UCSD-AML1 (cell line): Measurements from ENCODE around the gene PIAS4.

Experiments used
- DNase-seq: peaks from one replicate; lab custom pipeline; 2025; ENCODE audit not compliant: unreplicated experiment; lab: John Stamatoyannopoulos, UW

Gene PIAS4

DNA sequence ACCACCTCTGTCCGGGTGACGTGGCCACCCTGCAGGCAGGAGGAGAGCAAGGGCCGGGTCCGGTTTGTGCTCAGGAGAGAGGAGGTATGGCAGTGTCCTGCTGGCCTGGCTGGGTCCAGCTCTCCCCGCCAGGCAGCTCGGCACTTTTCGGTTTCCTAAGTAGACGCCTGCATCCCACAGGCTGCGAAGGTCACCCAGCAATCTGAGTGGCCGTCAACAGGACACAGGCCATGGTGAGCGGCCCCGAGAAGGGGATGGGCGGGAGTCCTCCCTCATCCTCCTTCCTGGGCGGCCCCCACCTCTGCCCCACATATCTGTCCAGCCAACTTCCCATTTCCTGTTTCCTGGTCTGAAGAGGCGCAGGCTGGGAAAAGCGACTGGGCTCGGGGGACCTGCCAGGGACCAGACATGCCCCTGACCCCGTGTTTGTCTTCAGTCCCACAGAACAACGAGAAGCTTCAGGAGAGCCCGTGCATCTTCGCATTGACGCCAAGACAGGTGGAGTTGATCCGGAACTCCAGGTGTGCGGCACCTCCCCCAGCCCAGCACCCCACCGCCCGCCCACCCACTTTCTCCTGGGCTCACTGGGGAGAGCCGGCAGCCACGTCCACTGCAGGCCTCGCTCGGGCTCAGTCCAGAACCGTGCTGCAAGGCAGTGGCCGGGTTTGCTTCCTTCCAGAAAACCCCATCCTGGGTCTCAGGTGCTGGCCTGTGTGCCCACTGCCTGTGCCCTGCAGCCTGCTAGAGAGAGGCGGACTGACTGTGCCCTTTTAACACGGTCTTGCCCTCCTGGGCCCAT lies 16.3 kb downstream of the PIAS4 start:
- no peak for DNase-seq

DNA sequence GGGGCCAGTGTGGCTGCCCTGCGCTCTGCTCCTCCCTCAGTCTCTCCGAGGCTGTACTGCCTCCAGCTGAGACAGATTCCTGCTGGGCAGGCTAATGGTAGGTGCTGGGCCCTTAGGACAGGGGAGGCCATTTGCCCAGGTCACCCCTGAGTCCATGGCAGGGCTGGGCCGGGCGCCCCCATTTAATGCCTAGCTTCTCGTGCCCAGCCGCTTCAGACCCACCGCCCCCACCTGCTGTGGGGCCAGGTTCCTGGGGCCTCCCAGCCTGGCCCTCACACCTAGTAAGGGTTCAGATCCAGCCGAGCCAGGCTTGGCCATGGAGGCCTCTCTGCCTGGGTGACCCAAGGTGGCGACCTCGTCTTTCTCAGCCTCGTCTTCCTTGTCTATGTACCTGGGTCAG lies 17.8 kb downstream of the PIAS4 start:
- no peak for DNase-seq

DNA sequence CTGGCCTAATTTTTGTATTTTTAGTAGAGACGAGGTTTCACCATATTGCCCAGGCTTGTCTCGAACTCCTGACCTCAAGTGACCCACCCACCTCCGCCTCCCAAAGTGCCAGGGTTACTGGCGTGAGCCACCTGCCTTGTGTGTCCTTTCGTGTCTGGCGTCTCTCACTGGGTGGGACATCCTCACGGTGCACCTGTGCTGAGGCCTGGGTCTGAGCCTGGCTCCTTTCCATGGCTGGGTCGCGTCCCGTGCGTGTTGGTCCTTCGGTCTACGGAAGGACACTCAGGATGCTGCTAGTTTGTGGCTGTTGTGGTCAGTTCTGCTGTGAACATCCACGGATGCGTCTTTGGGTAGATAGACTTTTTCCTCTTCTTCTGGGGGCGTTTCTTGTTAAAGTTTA lies 19.6 kb downstream of the PIAS4 start:
- DNase-seq = no peak

DNA sequence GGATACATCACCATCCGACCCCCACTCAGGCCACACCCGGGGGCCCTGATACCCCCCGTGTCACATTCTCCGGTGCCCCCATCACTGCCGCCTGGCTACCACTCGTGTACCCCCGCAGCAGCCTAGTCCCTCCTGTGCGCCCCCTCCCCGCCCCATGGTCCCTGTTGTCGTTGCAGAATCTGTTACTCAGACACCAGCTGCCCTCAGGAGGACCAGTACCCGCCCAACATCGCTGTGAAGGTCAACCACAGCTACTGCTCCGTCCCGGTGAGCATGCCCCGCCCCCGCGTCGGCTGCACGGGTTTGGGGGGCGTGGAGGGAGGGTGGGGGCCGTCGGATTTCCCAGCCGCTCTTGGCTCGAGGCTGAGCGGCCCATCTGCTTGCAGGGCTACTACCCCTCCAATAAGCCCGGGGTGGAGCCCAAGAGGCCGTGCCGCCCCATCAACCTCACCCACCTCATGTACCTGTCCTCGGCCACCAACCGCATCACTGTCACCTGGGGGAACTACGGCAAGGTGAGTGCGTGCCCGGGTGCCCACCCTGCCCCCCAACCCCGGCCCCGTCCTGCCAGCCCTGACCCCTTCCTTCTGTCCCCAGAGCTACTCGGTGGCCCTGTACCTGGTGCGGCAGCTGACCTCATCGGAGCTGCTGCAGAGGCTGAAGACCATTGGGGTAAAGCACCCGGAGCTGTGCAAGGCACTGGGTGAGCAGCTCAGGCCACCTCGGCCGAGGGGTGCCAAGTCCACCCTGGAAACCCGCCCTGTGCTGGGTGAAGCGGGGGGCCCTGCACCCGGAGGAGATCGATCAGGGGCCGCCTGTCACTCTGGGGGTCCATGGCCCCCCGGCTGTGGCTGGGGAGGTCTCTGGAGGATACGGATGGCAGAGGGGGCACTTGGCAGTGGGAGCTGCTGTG lies 21.1 kb downstream of the PIAS4 start:
- no peak for DNase-seq

DNA sequence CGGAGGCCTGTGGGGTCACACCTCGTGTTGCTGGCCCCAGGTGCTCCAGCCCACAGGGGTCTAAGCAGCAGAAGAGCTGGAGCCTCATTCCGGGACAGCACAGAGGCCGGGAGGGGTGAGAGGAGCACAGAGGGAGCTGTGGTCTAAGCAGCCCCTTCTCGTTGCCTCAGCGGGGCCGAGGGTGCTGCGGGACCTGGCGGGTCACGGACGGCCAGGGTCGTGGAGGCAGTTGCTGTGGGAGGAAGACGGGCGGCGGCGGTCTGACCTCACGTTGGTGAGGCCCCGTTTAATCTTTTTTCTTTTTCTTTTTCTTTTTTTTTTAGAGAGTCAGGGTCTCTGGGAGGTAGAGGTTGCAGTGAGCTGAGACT lies 21.7 kb downstream of the PIAS4 start:
- no peak for DNase-seq

DNA sequence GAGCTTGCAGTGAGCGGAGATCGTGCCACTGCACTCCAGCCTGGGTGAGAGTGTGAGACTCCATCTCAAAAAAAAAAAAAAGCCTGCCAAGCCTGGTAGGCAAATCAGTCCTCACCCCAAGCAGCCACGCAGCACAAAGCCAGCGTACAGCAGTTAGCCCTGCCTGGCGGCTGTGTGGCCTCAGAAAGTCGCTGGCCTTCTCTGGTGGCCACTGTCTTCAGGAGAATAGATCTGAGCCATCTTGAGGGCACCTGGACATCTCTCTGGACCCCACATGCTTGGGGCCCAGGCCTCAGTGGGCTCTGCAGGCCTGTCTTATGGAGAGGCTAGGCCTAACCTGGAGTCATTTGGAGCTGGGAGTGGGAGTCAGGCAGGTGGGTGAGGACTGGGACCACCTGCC lies 23.0 kb downstream of the PIAS4 start:
- DNase-seq = no peak

DNA sequence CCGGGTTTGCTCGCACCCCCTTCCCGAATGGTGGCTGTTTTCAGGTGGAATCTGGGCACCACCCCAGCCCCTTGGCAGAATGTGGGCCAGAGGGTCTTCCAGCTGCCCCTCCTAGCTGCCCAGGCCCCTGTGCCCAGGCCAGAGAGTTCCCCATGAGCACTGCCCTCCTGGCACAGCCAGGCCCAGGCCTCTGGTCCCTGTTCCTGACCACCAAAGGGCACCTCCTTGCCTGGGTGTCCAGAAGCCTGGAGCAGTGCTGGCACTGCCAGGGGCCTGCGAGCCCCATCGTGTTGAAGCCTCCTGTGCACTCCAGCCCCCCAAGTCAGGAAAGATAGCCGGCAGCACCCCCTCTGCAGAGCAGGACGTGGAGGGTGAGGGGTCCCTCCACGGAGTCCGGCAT lies 23.4 kb downstream of the PIAS4 start:
- no peak for DNase-seq

DNA sequence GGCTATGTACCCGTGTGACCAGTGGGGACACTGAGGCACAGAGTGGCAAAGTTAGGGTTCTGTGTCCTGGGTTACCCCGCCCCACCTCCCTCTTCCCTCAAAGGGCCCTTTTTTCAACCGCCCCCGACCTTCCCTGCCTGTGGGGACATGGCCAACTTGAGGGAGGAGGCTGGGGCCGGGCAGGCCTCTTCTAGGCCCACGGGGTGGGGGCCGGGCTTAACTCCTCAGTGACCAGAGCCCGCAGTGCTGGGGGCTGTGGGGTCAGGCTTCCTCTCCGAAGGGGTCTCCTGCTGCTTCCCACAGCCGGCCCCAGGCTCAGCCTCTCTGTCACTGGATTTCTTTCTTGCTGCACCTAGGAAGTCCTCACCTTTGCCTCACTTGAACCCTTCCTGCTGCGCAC lies 23.9 kb downstream of the PIAS4 start:
- no peak for DNase-seq

DNA sequence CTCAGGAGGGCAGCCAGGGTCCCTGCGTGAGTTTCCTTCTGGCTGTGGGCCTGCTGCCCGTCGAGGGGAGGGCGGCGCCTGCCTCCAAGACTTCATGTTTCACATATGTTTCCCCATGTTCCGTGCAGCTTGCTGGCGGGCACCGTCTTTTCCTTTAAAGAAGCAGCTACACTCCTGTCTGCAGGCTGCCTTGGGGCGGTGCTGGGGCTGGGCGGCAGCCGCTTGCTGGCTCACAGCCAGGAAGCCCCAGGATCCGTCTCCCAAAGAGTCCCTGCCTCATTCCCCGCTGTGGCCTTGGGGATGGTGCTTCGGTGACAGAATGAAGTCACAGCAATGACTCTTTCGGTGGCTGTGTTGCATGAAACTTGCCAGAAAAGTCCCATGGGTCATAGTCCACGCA lies 24.9 kb downstream of the PIAS4 start:
- no peak for DNase-seq

DNA sequence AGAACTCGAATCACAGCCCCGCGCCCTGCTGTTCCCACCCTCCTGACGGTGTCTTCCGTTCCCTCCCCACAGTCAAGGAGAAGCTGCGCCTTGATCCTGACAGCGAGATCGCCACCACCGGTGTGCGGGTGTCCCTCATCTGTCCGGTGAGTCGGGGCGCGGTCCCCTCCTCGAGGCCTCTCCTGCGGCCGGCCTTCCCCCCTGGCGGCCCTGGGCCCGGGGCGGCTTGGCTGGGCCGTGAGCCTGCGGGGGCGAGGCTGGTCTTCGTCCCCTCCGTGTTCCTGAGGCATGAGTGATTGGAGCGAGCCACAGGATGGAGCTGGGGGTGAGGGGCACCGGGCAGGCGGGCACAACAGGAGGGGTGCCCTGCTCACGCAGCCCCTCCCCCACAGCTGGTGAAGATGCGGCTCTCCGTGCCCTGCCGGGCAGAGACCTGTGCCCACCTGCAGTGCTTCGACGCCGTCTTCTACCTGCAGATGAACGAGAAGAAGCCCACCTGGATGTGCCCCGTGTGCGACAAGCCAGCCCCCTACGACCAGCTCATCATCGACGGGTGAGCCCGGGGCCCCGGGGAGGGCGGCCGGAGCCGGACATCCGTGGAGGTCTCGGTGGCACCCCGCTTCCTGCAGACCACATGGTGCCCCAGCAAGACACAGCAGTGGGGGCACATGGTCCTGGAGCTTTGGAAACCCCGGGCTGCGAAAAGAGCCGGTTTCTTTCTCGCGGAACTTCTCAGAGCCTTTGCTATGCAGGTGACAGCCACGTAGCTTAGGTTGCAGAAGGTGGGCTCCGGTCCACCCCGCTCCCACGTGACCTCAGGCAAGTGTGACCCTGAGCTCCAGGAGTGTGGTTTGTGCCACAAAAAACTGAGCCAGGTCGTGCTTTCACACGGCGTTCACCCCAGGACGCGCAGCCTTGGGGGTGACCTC lies 25.8 kb downstream of the PIAS4 start:
- DNase-seq = no peak

DNA sequence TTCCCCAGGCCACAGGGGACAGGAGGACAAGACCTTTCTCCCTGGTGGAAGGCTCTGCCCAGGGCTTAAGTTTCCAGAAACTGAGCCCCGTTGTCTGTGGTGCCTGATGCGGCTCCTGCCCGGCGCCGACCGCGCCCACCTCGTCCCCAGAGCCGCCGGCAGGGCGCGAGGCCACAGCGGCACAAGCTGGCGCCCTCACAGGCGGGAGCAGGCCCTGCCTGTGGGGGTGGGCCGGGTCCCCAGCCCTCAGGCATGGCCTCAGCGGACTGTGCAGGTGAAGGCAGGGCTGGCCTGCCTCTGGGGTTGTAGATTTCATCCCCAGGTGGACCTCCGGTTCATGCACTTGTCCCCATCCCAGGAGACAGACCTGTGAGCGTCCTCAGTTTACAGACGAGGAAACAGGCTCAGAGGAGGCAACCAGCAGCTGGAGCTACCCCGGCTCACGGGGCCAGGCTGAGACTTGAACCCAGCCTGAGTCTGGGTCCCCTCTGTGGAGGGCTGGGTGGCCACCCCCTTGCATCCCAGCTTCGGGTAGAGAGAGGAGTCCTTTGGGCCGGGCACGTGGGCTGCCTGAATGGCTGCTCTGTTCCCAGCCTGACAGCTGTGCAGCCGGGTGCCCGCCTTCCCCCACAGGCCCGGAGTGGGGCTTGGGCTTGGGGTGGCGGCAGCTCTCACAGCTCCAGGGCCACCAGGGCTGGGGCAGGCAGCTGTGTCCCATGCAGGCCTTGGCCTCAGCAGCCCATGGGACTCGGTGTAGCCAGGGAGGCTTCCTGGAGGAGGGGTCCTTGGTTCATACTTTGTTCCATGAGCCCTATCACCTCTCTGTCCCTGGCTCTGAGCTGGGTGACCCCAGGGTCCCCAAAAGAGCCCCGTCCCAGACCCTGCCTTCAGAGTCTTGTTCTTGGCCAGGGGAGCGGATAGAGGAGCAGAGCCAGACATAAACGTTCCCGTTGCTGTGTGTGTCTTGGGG lies 26.8 kb downstream of the PIAS4 start:
- no peak for DNase-seq

DNA sequence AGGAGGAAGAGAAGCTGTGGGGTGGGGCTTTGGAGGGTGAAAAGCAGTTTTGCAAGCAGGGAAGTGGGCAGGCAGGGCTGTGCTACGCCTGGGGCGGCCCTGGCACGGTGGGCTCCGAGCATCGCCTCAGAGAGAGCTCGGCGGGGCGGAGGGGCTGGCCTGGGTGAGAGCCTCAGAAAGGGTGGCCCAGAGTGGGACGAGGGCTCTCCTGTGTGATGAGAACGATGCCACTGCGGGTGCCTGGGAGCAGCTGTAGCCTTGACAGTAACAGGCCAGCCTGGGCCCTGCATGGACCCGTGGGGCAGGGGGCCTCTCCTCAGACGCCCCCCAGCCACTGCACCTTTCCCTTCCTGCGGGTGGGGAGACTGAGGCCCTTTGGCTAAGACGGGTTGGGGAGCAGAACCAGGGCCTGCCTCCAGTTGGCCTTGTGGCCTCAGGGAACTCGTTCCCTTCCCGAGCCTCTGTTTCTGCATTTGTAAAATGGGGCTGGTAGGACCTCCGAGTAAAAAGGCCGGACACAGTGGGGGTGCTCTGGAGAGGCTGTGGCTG lies 27.6 kb downstream of the PIAS4 start:
- DNase-seq = no peak

DNA sequence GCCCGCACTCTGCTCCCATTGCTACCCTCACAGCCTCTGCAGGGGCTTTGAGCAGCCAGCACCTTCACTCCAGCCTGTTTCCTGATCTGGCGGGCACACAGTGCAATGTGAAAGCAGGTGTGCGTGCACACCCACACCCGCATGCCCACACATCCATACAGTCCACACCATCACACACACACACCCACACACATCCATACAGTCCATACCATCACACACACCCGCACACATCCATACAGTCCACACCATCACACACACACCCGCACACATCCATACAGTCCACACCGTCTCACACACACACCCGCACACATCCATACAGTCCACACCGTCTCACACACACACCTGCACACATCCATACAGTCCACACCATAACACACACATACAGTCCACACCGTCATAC lies 28.0 kb downstream of the PIAS4 start:
- DNase-seq = no peak

DNA sequence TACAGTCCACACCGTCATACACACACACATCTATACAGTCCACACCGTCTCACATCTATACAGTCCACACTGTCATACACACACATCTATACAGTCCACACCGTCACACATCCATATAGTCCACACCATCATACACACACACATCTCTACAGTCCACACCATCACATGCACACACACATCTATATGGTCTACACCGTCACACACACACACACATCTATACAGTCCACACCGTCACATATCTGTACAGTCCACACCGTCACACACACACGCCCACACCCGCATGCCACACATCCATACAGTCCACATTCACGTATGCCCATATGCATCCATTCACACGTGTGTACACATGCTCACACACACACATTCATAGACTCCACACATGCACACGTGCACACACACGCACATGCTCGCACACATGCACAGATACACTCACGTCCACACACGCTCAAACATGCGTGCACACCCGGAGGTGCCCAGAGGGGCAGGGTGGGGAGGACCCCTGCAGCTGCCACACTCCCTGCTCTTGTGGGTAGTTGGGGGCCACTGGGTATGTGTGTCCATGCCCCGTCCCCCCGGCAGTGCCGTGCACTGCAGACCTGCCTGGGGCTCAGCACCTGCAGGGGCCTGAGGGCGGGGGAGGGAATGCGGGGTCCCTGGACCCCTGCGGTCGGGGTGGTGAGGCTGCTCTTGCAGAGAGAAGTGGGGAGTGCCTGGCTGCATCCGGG lies 29.2 kb downstream of the PIAS4 start:
- no peak for DNase-seq

DNA sequence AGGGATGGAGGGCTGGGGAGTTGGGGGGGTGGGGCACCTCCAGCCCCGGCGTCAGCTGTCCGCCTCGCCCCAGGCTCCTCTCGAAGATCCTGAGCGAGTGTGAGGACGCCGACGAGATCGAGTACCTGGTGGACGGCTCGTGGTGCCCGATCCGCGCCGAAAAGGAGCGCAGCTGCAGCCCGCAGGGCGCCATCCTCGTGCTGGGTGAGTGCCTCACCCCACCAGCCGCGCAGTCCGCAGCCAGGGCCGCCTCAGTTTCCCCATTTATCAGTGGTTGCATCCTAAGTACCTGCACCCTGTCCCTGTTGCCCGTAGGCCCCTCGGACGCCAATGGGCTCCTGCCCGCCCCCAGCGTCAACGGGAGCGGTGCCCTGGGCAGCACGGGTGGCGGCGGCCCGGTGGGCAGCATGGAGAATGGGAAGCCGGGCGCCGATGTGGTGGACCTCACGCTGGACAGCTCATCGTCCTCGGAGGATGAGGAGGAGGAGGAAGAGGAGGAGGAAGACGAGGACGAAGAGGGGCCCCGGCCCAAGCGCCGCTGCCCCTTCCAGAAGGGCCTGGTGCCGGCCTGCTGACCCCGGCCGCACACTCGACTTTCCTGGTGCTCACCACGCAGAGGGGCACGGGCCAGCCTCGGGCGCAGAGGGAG lies 29.9 kb downstream of the PIAS4 start:
- no peak for DNase-seq

DNA sequence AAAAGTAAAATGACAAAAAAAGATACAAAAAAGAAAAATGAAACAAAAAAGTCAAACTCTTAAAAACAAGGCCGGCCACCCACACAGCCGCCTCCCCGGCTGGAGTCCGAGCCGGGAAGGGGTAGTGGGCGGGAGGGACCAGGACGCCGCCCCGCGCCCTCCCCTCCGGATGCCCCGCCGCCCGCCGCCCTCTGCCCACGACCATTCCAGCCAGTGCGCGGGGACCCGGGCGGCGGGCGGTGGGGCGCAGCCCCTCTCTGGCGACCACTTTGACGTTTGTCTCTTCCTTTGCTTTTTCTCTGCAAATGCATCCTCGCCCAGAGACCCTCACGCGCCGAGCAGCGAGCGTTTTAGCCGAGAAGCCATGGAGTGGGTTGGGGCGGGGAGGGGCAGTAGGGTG lies 30.5 kb downstream of the PIAS4 start:
- no peak for DNase-seq

DNA sequence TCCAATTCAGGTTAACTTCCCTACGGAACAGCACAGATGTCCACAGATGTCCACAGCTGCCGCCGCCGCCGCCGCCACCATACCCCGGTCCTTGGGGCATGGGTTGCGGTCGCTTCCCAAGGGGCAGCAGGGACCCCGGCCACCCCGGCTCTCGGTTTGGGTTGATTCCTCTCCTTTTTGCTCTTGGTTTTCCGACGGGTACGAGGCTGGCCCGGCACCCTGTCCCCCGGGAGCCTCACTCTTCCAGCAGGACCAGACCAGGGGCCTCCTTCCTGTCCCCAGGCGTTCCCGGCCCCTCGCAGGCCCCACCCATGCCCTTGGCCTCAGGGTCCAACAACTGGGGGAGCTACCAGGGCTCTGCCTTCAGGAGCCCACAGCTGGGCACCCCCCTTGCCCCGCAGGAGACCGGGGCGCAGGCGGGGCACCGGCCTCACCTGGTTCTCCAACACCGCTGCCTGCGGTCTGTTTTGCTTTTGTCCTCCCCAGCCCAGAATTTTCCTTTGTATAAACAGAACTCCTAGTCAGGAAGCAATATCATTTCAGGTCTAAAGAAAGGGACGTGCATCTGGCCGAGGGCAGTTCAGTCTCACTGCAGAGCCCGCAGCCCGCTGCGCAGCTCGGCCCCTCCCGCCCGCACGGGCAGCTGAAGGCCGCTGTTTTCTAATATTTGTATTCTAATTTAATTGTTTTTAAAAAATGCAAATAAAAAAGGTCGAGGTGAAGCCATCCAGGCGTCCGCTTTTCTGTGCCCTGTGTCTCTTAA lies 31.3 kb downstream of the PIAS4 start:
- DNase-seq = no peak
